ENCODE data around the gene BABAM2.

BABAM2 gene

GRCh38 chr2:27912512-27912911, 22.0 kb downstream of the BABAM2 start:
- no peak for DNase-seq

GRCh38 chr2:27914041-27914804, 23.7 kb downstream of the BABAM2 start:
- no peak for DNase-seq

- DNase-seq, result no peak
These were observed 24.3 kb downstream of the BABAM2 start for GRCh38 chr2:27914805-27915175.

GRCh38 chr2:27915191-27915590, 24.7 kb downstream of the BABAM2 start:
- DNase-seq, result no peak

GRCh38 chr2:27915874-27916273, 25.3 kb downstream of the BABAM2 start:
- no peak for DNase-seq

- DNase-seq, result no peak
These were observed 25.9 kb downstream of the BABAM2 start for GRCh38 chr2:27916293-27916995.

GRCh38 chr2:27920148-27920885, 29.8 kb downstream of the BABAM2 start:
- DNase-seq, result no peak

- no peak for DNase-seq
These were observed 30.9 kb downstream of the BABAM2 start for GRCh38 chr2:27921424-27921823.

- no peak for DNase-seq
These were observed 31.5 kb downstream of the BABAM2 start for GRCh38 chr2:27921880-27922547.

- no peak for DNase-seq
These were observed 32.3 kb downstream of the BABAM2 start for GRCh38 chr2:27922842-27923241.

GRCh38 chr2:27925766-27926472, 35.4 kb downstream of the BABAM2 start:
- DNase-seq, result no peak

GRCh38 chr2:27929916-27930486, 39.5 kb downstream of the BABAM2 start:
- DNase-seq, result no peak

GRCh38 chr2:27931361-27931950, 40.9 kb downstream of the BABAM2 start:
- DNase-seq, result no peak

GRCh38 chr2:27932396-27932795, 41.9 kb downstream of the BABAM2 start:
- no peak for DNase-seq

- DNase-seq, result no peak
These were observed 44.5 kb downstream of the BABAM2 start for GRCh38 chr2:27935026-27935425.

GRCh38 chr2:27940090-27940671, 49.7 kb downstream of the BABAM2 start:
- no peak for DNase-seq

- no peak for DNase-seq
These were observed 50.5 kb downstream of the BABAM2 start for GRCh38 chr2:27940982-27941381.

- no peak for DNase-seq
These were observed 52.4 kb downstream of the BABAM2 start for GRCh38 chr2:27942612-27943547.

- DNase-seq, result no peak
These were observed 56.1 kb downstream of the BABAM2 start for GRCh38 chr2:27946530-27947060.

- DNase-seq, result no peak
These were observed 61.5 kb downstream of the BABAM2 start for GRCh38 chr2:27952070-27952469.
